Activated CD4-positive, CD25-positive, alpha-beta regulatory T cell (primary cell): ENCODE results near the gene ZNF132.
A peak's percentile ranks its signal among the peaks of the same experiment; 100 is the strongest.
"Not testable (repeated sequence)": the region's sequence is repeated elsewhere in the genome, so short reads cannot be mapped to it uniquely, and the experiment has no call there.

ENCODE experiments used
- DNase-seq, 4 experiments: peaks; one replicate each; lab custom pipeline; 2025; lab: John Stamatoyannopoulos, UW

ZNF132 gene

DNA sequence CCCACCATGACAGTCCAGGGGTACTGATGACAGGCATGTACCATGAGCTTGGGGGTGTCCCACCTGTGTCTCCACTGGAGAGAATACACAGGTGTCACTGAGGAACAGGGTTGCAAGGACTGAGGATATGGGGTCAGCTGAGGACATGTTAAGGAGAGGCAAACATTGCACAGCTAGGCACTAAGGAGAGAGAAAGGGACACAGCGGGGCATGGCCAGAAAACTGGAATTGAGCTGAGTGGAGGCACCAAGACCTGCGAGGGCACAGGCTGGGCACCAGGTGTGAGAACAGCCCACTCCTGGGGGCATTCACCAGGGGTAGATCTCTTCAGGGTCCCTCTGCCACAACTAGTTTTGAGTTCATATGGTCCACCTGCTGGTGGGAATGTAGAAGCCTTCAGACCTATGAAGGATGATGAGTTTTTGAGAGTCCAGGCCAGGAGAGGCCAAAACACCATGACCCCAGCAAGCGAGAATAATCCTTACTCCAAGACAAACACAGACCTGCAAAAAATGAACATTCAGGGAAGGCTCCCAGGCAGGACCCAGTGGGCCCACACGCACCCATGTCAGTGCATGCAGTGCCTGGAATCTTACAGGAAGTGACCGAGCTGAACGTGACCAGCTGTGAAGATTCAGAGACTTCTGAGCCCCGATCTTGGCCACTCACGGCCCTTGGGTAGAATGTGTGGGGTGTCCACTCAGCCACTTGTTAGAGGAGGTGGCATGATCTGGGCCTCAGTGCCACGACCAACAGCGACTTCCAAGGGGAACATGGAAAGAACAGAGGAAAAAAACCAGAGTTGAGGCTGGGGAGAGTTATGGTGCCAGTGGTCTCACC, 32.9 kb downstream of the ZNF132 start:
- no peak for DNase-seq

DNA sequence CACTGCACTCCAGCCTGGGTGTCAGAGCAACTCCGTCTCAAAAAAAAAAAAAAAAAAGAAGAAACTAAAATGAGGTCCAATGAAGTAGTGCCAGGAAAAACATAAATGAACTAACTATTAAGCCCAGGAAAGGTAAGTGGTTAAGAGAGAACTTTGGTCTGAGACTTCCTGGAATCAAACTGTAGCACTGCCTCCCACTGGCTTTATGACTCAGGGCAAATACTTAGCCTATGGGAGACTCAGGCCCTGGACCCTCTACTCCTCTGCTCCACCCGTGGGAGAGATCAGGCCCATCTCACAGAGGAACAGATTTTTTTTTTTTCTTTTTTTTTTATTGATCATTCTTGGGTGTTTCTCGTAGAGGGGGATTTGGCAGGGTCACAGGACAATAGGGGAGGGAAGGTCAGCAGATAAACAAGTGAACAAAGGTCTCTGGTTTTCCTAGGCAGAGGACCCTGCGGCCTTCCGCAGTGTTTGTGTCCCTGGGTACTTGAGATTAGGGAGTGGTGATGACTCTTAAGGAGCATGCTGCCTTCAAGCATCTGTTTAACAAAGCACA, 36.0 kb downstream of the ZNF132 start:
- DNase-seq = not testable (repeated sequence)

DNA sequence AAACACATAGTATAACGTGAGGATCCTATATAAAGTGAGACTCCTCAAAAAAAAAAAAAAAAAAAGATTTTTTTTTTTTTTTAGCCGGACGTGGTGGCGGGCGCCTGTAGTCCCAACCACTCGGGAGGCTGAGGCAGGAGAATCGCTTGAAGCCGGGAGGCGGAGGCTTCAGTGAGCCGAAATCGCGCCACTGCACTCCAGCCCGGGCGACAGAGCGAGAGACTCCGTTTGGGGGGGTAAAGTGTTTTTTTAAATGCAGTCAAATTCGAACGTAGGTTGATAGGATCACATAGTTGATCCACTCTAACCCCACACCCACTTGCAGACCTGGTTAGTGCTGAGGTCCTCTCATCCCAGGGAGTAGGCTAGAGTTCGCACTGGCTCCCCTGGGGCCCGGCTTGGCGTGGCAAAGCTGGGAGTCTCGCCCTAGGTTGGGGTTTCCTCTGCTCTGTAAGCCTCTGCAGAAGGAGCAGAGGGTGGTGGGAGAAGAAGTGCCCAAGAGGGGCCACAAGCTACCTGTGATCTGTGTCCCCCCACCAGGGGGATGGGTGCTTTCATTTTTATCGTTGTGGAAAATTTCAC, 38.0 kb downstream of the ZNF132 start:
- DNase-seq = no peak

DNA sequence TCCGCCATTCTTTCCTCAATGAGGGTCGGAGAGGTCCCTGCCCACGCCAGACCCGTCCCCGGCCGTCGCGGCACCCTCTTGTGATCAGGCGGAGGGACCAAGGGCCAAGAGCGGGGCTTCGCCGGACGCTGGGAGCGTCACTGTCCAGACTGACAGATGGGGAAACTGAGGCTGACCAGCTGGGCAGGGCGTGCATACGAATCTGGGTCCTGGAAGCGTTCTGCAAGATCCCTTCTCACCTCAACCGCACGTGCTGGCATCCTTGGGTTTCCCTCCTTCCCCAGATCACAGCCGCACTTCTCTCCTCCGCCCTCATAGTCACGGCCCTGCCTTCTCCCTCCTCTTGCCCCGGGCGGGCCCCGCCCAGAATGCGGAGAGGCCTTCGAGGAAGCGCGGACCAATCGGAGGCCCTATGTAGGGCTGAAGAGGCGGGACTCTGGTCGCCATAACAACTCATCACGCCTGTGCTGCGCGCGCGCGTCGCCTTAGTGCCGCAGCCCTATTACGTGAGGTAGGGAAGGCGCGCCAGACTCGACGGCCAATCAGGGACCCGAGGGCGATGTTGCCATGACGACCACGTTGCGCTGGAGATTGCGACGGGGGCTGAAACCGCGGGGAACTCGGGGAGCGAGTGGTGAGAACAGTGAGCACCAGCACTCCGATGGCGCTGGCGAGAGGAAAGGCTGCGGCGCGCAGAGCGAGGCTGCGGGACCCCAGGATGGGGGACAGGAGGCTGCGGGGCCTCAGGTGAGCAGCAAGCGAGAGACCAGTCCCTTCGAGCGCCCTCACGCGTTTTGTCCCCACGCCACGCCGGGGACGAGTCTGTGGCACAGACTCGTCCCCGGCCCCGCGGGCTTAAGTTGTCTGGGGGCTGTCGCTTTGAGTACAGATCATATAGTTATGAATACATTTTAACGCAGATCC, 38.8 kb downstream of the ZNF132 start:
- DNase-seq = peak; percentile 92 to 98 (median 98)

DNA sequence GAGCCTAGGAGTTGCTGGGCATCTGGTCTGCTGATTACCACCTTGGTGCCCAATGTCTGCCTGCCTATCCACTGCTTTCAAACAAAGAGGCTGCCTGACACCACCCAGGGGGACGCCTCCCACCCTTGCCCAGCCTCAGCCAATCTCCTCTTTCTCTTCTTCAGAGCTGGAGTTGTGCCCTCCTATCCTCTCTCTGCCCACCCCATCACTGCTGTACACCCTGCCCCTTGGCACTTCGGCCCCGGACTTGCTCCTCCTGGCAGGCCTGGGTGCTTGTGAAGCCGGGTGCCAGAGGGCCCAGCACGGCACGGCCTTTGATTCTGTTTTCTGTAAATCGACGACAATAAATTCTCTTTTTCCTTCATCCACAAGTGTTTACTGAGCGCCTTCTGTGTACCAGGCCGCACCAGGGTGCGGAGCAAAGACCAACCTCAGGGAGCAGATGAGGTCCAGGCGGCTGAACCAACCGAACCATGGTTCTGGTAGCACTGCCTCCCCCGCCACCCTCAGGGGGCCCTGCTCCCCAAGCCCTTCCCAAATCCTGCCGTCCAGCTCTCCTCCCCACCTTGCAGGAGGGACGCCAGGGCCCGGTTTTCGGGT, 39.5 kb downstream of the ZNF132 start:
- no peak for DNase-seq

DNA sequence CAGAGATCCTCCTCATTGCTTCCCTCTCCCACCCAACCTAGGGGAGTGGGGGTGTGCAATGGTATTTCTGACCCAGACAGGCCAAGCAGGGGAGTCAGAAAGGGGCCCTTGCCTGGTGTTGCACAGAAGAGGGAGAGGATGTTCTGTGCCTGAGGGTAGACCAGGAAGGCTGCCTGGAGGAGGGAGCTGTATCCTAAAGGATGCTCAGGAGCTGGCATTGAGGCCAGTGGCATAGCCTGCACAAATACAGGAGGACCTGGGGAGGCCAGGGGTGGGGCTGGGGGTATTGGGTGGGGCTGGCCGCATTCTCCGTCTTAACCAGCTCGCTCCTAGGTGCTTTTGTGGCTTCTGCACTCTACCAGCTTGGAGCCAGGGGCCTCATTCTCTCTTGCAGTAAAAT, 40.0 kb downstream of the ZNF132 start:
- no peak for DNase-seq

DNA sequence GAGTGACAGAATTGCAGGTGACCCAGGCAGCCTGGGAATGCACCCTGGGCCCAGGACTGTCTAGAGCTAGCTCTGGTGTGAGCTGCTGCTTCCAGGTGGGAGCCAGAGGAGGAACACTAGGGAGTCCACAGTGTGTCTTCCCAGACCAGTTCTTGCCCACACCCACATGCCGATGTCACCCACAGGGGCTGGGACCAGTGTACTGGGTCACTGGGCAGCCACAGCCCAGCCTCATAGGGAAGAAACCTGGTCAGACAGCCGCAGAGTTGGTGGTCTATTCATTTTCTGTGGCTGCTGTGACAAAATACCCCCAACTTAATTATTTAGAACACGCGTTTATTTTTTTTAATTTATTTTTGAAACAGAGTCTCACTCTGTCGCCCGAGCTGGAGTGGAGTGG, 41.4 kb downstream of the ZNF132 start:
- no peak for DNase-seq

DNA sequence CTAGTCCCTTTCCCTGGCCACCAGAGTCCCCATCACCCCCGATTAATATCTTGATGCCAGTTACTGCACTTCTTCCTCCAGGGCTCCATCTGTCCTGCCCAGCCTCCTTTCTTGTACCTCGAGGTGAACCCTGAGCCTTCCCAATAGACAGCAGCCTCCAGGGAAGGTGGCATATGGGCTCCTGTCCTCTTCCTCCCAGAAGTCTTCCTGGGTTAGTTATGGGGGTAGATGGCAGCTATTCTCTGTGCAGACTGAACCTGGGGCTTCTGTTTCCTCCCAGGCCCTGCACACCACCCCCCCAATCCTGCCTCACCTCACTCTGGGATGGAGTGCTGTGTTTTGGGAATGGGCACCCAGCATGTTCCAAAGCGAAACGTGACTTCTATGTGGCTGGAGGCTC, 41.9 kb downstream of the ZNF132 start:
- DNase-seq = no peak

DNA sequence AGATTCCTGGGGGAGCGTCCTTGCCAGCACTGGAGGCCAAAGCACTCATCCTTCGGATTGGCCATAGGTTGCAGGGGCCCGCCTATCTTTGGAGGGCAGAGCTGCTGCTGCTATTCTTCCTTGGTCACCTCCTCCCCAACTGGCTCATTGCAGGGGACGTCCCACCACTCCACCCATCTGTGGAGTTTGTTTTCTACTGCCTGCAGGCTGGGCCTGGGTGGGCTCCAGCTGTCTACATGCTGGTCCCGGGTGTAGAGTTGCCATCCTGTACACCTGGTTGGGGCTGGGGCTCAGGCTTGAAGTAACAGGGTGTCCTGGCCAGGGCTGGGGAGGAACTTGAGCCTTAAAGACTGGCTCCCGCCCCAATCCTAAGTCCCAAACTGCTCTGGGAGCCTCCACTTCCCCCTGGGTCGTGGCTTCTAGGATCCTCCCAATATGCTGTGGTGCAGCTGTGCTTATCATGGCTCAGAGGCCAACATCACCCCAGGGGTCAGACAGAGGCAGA, 42.4 kb downstream of the ZNF132 start:
- DNase-seq = no peak

DNA sequence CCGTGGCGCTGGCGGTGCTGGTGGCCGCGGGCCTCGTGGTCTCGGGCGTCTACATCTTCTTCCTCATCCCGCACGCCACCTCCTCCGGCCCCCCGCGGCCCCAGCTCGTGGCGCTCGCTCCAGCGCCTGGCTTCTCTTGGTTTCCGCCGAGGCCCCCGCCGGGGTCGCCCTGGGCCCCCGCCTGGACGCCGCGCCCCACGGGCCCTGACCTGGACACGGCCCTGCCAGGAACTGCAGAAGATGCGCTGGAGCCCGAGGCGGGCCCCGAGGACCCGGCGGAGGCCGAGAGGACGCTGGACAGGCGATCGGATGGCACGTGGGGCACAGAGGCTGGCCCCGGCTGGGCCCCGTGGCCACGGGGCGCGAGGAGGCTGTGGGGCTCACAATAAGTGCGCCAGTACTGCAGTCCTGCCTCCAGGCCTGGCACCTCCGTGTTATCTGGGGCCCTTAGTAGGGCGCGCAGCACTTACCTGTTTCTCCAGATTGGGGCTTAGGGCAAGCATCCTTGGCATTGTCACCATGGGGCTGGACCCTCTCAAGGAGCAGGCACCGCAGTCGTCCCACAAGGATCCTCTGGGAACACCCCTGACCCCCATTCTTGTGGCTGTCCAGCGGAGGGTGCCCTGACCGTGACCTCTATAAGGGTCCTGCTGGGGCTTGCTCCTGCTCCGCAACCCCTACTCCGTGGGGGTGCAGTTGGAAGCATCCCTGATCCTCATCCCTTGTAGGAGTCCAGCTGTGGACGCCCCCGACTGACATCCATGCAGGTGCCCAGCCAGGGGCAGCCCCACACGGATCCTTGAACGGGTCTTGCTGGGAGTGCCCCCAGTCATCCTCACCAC, 43.0 kb downstream of the ZNF132 start:
- DNase-seq = no peak

DNA sequence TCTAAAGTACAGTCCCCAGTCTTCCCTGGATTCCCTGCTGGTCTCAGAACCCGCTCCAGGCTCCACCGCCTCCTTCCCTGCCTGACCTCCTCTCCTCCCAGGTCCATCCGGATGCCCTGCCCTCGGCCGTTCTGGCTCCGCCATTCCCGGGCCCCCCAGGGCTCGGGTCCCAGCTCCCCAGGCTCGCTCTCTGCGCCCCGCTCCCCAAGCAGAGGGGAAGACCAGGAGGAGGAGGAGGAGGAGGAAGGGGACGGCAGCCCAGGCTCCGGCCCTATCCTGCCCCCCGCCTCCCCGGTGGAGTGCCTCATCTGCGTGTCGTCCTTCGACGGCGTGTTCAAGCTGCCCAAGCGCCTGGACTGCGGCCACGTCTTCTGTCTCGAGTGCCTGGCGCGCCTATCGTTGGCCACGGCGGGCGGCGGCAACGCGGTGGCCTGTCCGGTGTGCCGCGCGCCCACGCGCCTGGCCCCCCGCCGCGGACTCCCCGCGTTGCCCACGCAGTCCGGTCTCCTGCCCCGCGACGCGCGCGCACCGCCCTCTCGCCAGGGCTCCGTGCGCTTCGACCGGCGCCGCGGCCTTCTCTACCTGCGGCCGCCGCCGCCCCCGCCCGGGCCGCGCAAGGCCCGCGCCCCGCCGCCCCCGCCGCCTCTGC, 43.9 kb downstream of the ZNF132 start:
- no peak for DNase-seq

DNA sequence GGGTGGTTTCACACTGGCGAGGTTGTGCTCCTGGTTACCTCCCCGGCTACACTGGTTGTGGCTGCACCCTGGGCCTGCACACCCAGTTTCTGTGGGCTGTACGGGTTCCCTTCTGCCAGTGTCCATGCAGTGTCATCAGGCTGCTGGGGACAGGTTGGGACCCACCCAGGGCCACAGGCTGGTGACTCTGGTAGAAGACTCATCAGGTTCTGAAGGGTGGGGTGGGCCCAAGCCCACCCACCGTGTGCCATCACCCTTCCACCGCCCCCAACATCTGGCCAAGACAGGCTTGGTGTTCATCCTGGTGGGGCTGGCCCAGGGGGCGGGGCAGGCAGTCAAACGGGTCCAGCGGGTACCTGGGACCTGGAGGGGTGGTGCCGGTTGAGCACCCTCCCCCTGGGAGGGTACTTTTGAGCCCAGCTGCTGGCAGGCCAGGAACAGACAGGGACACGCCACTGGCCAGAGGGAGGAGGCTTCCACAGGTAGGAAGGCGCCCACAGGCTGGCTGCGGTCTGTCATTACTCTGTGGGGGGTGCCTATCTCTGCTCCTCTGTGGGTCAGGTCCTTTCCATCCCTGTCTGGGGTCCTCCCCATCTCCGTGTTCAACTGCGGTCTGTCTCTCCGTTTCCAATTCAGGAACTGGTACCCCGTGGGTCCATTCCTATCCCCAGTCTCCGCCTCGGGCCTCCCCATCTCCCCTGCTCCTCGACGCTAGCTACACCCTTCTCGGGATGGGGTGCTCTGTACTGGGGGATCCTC, 44.6 kb downstream of the ZNF132 start, which contains the start of gene RNF225:
Gene RNF225 (plus strand): TSS at position 437 of the 759 bp plus-strand sequence. CDS start 434 bp downstream, outside the sequence.
- DNase-seq = no peak

DNA sequence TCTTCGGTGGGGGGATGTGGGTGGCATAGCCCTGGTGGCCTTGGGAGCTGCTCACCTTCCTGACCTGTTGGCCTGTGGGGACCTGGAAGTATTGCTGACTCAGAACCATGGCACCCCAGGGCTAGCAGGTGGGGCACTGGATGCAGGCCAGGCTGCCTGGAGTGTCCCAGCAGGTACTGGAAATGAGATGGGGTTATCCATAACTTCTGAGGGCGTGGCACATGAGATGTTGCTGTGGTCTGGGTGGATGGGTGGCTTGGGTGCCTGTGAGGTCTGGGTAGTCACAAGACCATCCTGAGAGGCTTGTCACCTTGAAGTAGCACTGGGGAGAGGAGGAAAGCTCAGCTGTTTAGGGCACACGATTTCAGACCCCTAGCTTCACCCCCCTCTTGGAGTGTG, 45.1 kb downstream of the ZNF132 start:
- DNase-seq = no peak

DNA sequence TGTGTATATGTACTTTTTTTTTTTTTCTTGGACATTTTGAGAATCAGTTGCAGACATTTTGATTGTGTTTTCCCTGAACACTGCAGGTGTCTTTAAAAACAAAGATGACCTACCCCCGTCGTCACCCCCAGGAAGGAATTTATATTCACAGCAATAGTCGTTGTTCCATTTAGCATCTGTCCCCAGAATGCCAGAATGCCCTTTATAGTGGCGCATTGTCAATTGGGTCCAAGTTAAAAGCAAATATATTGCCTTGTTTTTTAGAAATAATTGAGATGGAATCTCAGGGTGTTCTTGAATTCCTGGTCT, 46.3 kb downstream of the ZNF132 start:
- DNase-seq = no peak

DNA sequence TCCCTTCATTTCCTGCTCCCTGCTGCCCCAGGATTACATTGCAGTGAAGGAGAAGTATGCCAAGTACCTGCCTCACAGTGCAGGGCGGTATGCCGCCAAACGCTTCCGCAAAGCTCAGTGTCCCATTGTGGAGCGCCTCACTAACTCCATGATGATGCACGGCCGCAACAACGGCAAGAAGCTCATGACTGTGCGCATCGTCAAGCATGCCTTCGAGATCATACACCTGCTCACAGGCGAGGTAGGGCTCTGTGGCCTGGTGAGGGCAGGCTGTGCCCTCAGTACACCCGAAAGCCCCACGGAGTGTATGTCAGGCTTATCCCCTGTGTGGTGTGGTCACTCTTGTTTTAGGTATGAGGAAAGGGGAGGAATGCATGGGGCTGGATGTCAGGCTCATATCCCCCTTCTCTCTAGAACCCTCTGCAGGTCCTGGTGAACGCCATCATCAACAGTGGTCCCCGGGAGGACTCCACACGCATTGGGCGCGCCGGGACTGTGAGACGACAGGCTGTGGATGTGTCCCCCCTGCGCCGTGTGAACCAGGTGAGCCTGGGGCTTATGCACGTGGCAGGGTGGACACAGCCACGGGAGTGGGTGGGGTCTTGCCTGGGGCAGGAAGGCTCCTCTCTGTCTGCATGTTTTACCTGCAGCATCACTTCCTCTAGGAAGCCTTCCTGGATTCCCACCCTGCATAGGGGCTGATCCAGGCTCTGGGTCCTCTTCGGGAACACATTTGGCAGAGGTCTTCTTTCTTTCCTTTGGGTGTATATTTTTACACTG, 46.8 kb downstream of the ZNF132 start:
- no peak for DNase-seq

DNA sequence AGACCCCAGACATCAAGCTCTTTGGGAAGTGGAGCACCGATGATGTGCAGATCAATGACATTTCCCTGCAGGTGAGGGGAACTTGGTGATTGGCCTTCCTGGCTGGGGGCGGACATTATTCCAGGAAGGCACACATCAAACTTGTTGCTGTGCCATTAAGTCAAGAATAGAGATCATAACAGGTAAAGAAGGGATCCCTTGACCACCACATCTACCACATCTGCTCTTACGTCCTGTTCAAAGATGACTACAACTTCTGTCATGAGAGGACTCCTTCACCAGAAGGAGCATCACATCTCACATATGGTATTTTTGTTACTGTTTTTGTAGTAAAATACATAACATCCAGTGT, 51.8 kb downstream of the ZNF132 start:
- no peak for DNase-seq

DNA sequence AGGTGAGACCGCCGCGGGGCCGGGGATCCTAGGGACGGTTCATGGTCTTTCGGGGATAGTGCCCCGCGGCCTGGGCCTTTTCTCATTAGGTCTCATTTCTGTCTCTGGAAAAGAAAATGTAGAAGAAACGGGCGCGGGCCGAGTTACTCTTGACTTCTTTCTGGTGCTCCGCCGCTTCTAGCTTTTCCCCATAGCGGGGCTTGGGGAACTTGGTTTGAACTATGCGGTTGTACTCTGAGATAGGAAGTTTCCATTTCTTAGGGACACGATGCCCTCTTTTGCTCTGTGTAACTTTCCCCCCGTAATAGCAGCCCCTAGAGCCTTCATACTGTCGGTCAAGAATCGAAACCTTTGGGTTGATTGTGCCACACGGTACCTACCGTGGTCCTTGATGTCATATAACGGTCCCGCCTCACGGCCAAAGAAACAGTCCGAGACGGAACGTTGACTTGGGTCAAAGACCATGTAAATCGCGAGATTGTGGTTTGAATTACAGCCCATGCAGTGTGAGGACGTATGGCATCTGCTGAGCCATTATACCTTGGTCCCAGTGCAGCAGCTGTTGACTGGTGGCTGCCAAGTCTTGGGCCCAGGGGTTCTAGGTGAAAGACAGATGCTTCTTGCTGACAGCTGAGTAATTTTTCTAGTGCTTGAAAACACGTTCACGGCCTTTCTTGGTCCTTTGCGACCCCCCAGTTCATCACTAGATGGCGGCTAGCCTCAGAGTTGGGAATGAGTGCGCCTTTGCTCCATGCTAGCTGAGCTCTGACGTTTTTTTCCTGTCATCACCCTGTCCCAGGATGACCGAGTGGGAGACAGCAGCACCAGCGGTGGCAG, 52.4 kb downstream of the ZNF132 start:
- no peak for DNase-seq
